Astrocyte (in vitro differentiated cells and primary cell): Measurements from ENCODE around the gene CELF2.

ENCODE experiments used
- CTCF ChIP-seq: IDR thresholded peaks from 2 replicates; pipeline ENCODE4 v1.5.1; 2011; ENCODE audit warnings: low read depth, mild to moderate bottlenecking, inconsistent platforms, low read length, moderate library complexity; ENCODE audit not compliant: insufficient read depth
- EZH2 ChIP-seq: IDR thresholded peaks from 2 replicates; pipeline ENCODE4 v1.6.1; 2012; ENCODE audit warnings: mild to moderate bottlenecking, low read length, inconsistent platforms; ENCODE audit not compliant: insufficient read depth

- TF ChIP-seq CTCF, result no peak
- TF ChIP-seq EZH2, result no peak
Observed at GRCh38 chr10:11108356-11108755, 90.7 kb downstream of the CELF2 start.
